ENCODE data around the gene GPR107. TPM values are rescaled to one million over a fixed set of nuclear protein-coding genes. Genes with fewer than 3 reads are reported as not detected.

GPR107 gene
- total and polyA plus RNA-seq, 2 of the 8 experiments (the other 6 are each of a cell fraction or from before 2014, with no cell fraction given) = 19.3 to 30.7 TPM

DNA sequence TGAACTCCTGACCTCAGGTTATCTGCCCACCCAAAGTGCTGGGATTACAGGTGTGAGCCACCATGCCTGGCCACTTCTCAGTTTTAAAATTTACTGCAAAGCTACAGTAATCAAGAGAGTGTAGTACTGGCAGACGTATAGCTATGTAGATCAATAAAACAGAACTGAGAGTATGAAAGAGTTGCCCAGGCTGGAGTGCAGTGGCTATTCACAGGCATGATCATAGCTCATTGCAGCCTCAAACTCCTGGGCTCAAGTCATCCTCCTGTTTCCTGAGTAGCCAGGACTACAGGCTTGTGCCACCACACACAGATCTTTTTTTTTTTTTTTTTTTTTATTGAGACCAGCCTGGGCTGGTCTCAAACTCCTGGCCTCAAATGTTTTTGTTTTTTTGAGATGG, 92.0 kb downstream of the GPR107 start:
- POLR2A ChIA-PET (ENCODE audit: partially characterized antibody) = interaction anchor here (0.6 to 1.3 kb wide), 2 partner anchors 8 to 58 kb away, joined by 3 read pairs; no protein-coding TSS in a partner anchor

More for the DNA sequence above, 92.0 kb downstream of the GPR107 start:
- H4K8ac ChIP-seq (ENCODE audit: extremely low read depth, insufficient read depth, low read length) = no peak overlapping the region
- no peak overlapping the region for H3K14ac ChIP-seq (ENCODE audit: insufficient read length)
- H3K79me1 ChIP-seq (ENCODE audit: low read depth, low read length) = no peaks in the 10 kb centered on the region
- H2AK5ac ChIP-seq (ENCODE audit: low read depth, low read length) = no peak overlapping the region
- H4K5ac ChIP-seq (ENCODE audit: insufficient read length, low read depth, low read length) = no peak overlapping the region
- TF ChIP-seq RBBP5 (IDR thresholded peaks at IDR 0.05; ENCODE audit: borderline replicate concordance, low read depth, low read length) = no peak
- TF ChIP-seq NANOG (IDR thresholded peaks at IDR 0.05; ENCODE audit: insufficient read depth, low read depth, low read length, poor library complexity, severe bottlenecking) = no peak
- TF ChIP-seq NRF1 (IDR thresholded peaks at IDR 0.05; ENCODE audit: low read depth, low read length) = no peak
- TF ChIP-seq SP2 (IDR thresholded peaks at IDR 0.05; ENCODE audit: low read length) = no peak
- TF ChIP-seq EP300 (IDR thresholded peaks at IDR 0.05; ENCODE audit: borderline replicate concordance in 1 of 2, low read depth in 2 of 2, low read length in 2 of 2) = no peak
- no peak for TF ChIP-seq CBX5 (IDR thresholded peaks at IDR 0.05; ENCODE audit: low read depth, low read length)
- TF ChIP-seq KDM1A (IDR thresholded peaks at IDR 0.05; ENCODE audit: borderline replicate concordance, low read length) = no peak
- TF ChIP-seq TAF7 (optimal IDR thresholded peaks at IDR 0.05; ENCODE audit: borderline replicate concordance, low read depth, low read length) = no peak
- TF ChIP-seq CHD2 (IDR thresholded peaks at IDR 0.05; ENCODE audit: low read length) = no peak
- TF ChIP-seq GTF2F1 (IDR thresholded peaks at IDR 0.05; ENCODE audit: borderline replicate concordance, low read depth, low read length) = no peak
- no peak for TF ChIP-seq HDAC6 (IDR thresholded peaks at IDR 0.05; ENCODE audit: low read depth, low read length)
- WGBS, 2 experiments (ENCODE audit: extremely low coverage in 1 of 2, insufficient coverage in 1 of 2, insufficient read length in 1 of 2, insufficient replicate concordance in 2 of 2, low coverage in 1 of 2, low lambda C conversion rate in 2 of 2, missing lambda C conversion rate in 1 of 2) = 85% methylated on average over 1 of the region's 1 CpG; no CpG with 5 or more reads in 1 of the 2 experiments
- H3K27ac ChIP-seq (ENCODE audit: low read depth, low read length) = no peak overlapping the region
- no peaks in the 10 kb centered on the region for H3K23me2 ChIP-seq (ENCODE audit: low read depth, low read length)
- H3K27me3 ChIP-seq (replicated peaks in 1 of 4; ENCODE audit: control insufficient read depth in 3 of 4, extremely low read depth in 1 of 4, insufficient read depth in 3 of 4, low read length in 3 of 4) = no peaks in the 10 kb centered on the region; a peak in 1 of 7 replicates
- peak overlapping the region; percentile 47 for H2BK120ac ChIP-seq (replicated peaks; ENCODE audit: low read depth, low read length)
- CTCF ChIA-PET (ENCODE audit: partially characterized antibody) = interaction anchor here (0.6 to 1.8 kb wide), 5 partner anchors 11 to 355 kb away, joined by 3 to 6 read pairs (median 3); no protein-coding TSS in a partner anchor
- H3K4me1 ChIP-seq (replicated peaks in 1 of 4; ENCODE audit: control insufficient read depth in 3 of 4, insufficient read depth in 4 of 4, low read length in 3 of 4) = peaks cover 0 to 12% (median 6%) of the 10 kb centered on the region in 4 experiments; a peak in 4 of 7 replicates
- no peak overlapping the region for H2BK5ac ChIP-seq (ENCODE audit: low read depth, low read length)
- H3K79me2 ChIP-seq (ENCODE audit: control insufficient read depth in 1 of 2, insufficient read depth in 2 of 2, low read length in 2 of 2) = no peaks in the 10 kb centered on the region
- H4K20me1 ChIP-seq (replicated peaks in 1 of 2; ENCODE audit: control insufficient read depth in 1 of 2, insufficient read depth in 2 of 2, low read length in 2 of 2) = no peaks in the 10 kb centered on the region
- H2BK15ac ChIP-seq (ENCODE audit: low read length) = no peak overlapping the region
- H3K23ac ChIP-seq (ENCODE audit: insufficient read length) = no peak overlapping the region
- no peak for DNase-seq (ENCODE audit: low read depth in 1 of 2, low spot score in 2 of 2)
- no peak overlapping the region for H3K9ac ChIP-seq (replicated peaks in 1 of 4; ENCODE audit: extremely low read depth in 1 of 4, low read depth in 3 of 4, low read length in 3 of 4)
- H3K36me3 ChIP-seq (ENCODE audit: control insufficient read depth in 2 of 4, insufficient read depth in 4 of 4, low read length in 3 of 4) = no peaks in the 10 kb centered on the region
- no peak overlapping the region for H3K4me3 ChIP-seq (ENCODE audit: extremely low read depth in 1 of 4, insufficient read depth in 2 of 4, low read depth in 3 of 4, low read length in 4 of 4)
- no peak overlapping the region for H3K4ac ChIP-seq (replicated peaks; ENCODE audit: insufficient read length, low read depth, low read length)
- FAIRE-seq = no peak
- H2AFZ ChIP-seq (ENCODE audit: low read length) = no peak overlapping the region
- H2BK12ac ChIP-seq (ENCODE audit: low read depth, low read length) = no peak overlapping the region
- H3K56ac ChIP-seq (replicated peaks; ENCODE audit: insufficient read length, low read depth, low read length) = no peak overlapping the region
- no peaks in the 10 kb centered on the region for H3K9me3 ChIP-seq (ENCODE audit: insufficient read depth in 2 of 2, low read depth in 1 of 2, low read length in 1 of 2)
- no peak overlapping the region for H2BK20ac ChIP-seq (ENCODE audit: low read length)
- H3K18ac ChIP-seq (ENCODE audit: extremely low read depth, low read length) = no peak overlapping the region
- H3K4me2 ChIP-seq (ENCODE audit: insufficient read depth in 1 of 2, low read depth in 2 of 2, low read length in 2 of 2) = no peak overlapping the region
- no peak overlapping the region for H4K91ac ChIP-seq (replicated peaks; ENCODE audit: insufficient read length, low read length)
